ENCODE results near the gene CCDC183. TPM values are rescaled to one million over a fixed set of nuclear protein-coding genes. Genes with fewer than 3 reads are reported as not detected.
"Not testable (repeated sequence)": the region's sequence is repeated elsewhere in the genome, so short reads cannot be mapped to it uniquely, and the experiment has no call there.

Gene CCDC183
- total RNA-seq, 1 donor from 2014 or later: 0.84 TPM

- H3K36me3 ChIP-seq (ENCODE audit: control insufficient read depth, insufficient read depth, low read length): no peaks in the 10 kb centered on the region
- H3K27me3 ChIP-seq (ENCODE audit: control insufficient read depth, insufficient read depth, low read length): peaks cover 24% of the 10 kb centered on the region
- TF ChIP-seq CTCF (IDR thresholded peaks at IDR 0.05; ENCODE audit: insufficient read depth, low read length, poor library complexity, severe bottlenecking): no peak
- H3K4me3 ChIP-seq (ENCODE audit: low read depth, low read length): no peak overlapping the region
- no peak for DNase-seq (ENCODE audit: low read depth)
Measured at GRCh38 chr9:136762221-136762691, 33.9 kb upstream of the CCDC183 start.

GRCh38 chr9:136762915-136763648 lies 33.1 kb upstream of the CCDC183 start:
- DNase-seq (ENCODE audit: low read depth): no peak
- H3K4me3 ChIP-seq (ENCODE audit: low read depth, low read length): no peak overlapping the region
- H3K36me3 ChIP-seq (ENCODE audit: control insufficient read depth, insufficient read depth, low read length): no peaks in the 10 kb centered on the region
- H3K27me3 ChIP-seq (ENCODE audit: control insufficient read depth, insufficient read depth, low read length): peaks cover 24% of the 10 kb centered on the region
- TF ChIP-seq CTCF (IDR thresholded peaks at IDR 0.05; ENCODE audit: insufficient read depth, low read length, poor library complexity, severe bottlenecking): no peak

GRCh38 chr9:136763649-136764035 lies 32.5 kb upstream of the CCDC183 start:
- no peak overlapping the region for H3K4me3 ChIP-seq (ENCODE audit: low read depth, low read length)
- DNase-seq (ENCODE audit: low read depth): no peak
- no peak for TF ChIP-seq CTCF (IDR thresholded peaks at IDR 0.05; ENCODE audit: insufficient read depth, low read length, poor library complexity, severe bottlenecking)
- peaks cover 22% of the 10 kb centered on the region for H3K27me3 ChIP-seq (ENCODE audit: control insufficient read depth, insufficient read depth, low read length)
- H3K36me3 ChIP-seq (ENCODE audit: control insufficient read depth, insufficient read depth, low read length): no peaks in the 10 kb centered on the region

GRCh38 chr9:136764301-136764891 lies 31.7 kb upstream of the CCDC183 start, which contains the start of gene LCN15:
TSS of gene LCN15 (minus strand) at chr9:136764518. CDS start at chr9:136764488, 30 bp downstream.
- H3K36me3 ChIP-seq (ENCODE audit: control insufficient read depth, insufficient read depth, low read length): no peaks in the 10 kb centered on the region
- DNase-seq (ENCODE audit: low read depth): no peak
- H3K27me3 ChIP-seq (ENCODE audit: control insufficient read depth, insufficient read depth, low read length): peaks cover 22% of the 10 kb centered on the region
- no peak within 1 kb of the TSS for H3K4me3 ChIP-seq (ENCODE audit: low read depth, low read length)
- no peak for TF ChIP-seq CTCF (IDR thresholded peaks at IDR 0.05; ENCODE audit: insufficient read depth, low read length, poor library complexity, severe bottlenecking)

GRCh38 chr9:136765041-136765440 lies 31.1 kb upstream of the CCDC183 start:
- no peak for DNase-seq (ENCODE audit: low read depth)
- H3K27me3 ChIP-seq (ENCODE audit: control insufficient read depth, insufficient read depth, low read length): peaks cover 18% of the 10 kb centered on the region
- H3K4me3 ChIP-seq (ENCODE audit: low read depth, low read length): no peak overlapping the region
- no peak for TF ChIP-seq CTCF (IDR thresholded peaks at IDR 0.05; ENCODE audit: insufficient read depth, low read length, poor library complexity, severe bottlenecking)
- H3K36me3 ChIP-seq (ENCODE audit: control insufficient read depth, insufficient read depth, low read length): no peaks in the 10 kb centered on the region

GRCh38 chr9:136765745-136766409 lies 30.3 kb upstream of the CCDC183 start:
- peaks cover 17% of the 10 kb centered on the region for H3K27me3 ChIP-seq (ENCODE audit: control insufficient read depth, insufficient read depth, low read length)
- not testable (repeated sequence) for H3K36me3 ChIP-seq (ENCODE audit: control insufficient read depth, insufficient read depth, low read length); H3K4me3 ChIP-seq (ENCODE audit: low read depth, low read length); DNase-seq (ENCODE audit: low read depth)
